Osteocyte (in vitro differentiated cells): ENCODE data around the gene TBC1D17. TPM values are rescaled to one million over a fixed set of nuclear protein-coding genes. Genes with fewer than 3 reads are reported as not detected.

Experiments
- DNase-seq: peaks from one replicate; pipeline ENCODE4 v3.0.0; 2021; ENCODE audit warnings: mixed read lengths; ENCODE audit not compliant: unreplicated experiment; ENCODE audit errors: extremely low spot score
- H3K27ac Mint-ChIP-seq: one replicate; pipeline ENCODE4 v1.8.0; 2021; ENCODE audit warnings: mild to moderate bottlenecking, mixed read lengths; ENCODE audit not compliant: unreplicated experiment
- H3K27me3 Mint-ChIP-seq: one replicate; pipeline ENCODE4 v1.8.0; 2021; ENCODE audit warnings: mixed read lengths; ENCODE audit not compliant: unreplicated experiment
- H3K36me3 Mint-ChIP-seq: one replicate; pipeline ENCODE4 v1.8.0; 2021; ENCODE audit warnings: mixed read lengths; ENCODE audit not compliant: unreplicated experiment
- H3K4me1 Mint-ChIP-seq: one replicate; pipeline ENCODE4 v1.8.0; 2021; ENCODE audit warnings: mixed read lengths; ENCODE audit not compliant: unreplicated experiment
- H3K4me3 Mint-ChIP-seq: one replicate; pipeline ENCODE4 v1.8.0; 2021; ENCODE audit warnings: mild to moderate bottlenecking, moderate library complexity, mixed read lengths; ENCODE audit not compliant: unreplicated experiment
- H3K9me3 Mint-ChIP-seq: one replicate; pipeline ENCODE4 v1.8.0; 2021; ENCODE audit warnings: mixed read lengths; ENCODE audit not compliant: unreplicated experiment
- microRNA-seq: library from miRNA; unstranded; fragments of <30 nt; microRNA quantifications from one replicate; pipeline ENCODE4 v1.1.0, GENCODE V29; 2020; ENCODE audit not compliant: unreplicated experiment
- total RNA-seq: library from RNA; stranded (reverse); gene quantifications from 2 replicates; pipeline ENCODE4 v1.2.1, GENCODE V29; 2021
- TF ChIP-seq, protein P1 (sequence below): fragments of 200-600 bp; sonication (generic); IDR thresholded peaks from 2 replicates; pipeline ENCODE4 v1.5.0; 2021; ENCODE audit warnings: antibody characterized with exemption, mild to moderate bottlenecking, moderate library complexity

TBC1D17 gene
- total RNA-seq, 1 donor from 2014 or later, result 71.9 TPM

DNA sequence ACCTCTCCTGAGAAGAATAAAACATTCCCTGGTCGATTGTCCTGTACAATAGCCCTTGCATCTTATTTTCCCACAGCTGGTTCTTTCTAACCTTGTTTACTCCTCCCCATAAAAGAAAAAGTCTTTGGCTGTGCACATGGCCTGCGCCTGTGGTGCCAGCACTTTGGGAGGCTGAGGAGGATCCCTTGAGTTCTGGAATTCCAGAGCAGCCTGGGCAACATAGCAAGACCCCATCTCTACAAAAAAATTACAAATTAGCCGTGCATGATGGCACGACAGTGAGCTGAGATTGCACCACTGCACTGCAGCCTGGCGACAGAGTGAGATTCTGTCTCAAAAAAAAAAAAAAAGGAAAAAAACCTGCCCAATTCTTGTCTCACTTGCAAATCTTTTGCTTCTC is 59.0 kb downstream of the TBC1D17 start:
- H3K4me3 Mint-ChIP-seq, result no peak overlapping the region
- H3K27ac Mint-ChIP-seq, result no peak overlapping the region
- no peaks in the 10 kb centered on the region for H3K9me3 Mint-ChIP-seq

DNA sequence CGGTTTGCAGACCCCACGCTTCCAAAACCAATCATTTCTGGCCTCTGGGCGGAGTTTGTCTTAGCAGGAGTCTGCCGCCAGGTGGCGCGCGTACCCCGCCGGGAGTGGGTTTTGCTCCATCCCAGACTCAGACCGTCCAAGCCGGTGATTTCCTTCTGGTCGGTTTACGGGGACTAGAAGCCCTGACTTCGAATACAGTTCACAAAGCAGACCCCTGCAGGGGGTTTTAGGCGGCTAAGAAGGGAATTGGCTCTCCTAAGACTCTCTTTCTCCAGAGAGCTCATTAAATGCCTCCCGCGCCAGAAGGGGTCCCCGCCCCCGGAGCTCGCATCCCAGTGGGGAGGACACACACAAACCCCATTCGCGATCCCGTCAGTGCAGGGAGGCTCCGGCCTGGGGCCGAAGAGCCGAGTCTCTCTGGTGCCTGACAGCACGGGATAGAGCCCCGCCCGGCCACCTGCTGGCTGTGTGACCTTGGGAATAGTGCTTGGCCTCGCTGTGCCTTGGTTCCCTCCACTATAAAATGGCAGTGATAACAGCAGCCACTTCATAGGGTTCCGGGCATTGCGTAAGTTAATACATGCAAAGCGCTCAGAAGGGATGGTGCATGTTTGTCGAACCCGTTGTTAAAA is 60.4 kb downstream of the TBC1D17 start:
- no peak overlapping the region for H3K4me3 Mint-ChIP-seq

More for the DNA sequence above, 59.0 kb downstream of the TBC1D17 start:
- no peak for DNase-seq
- Mint-ChIP-seq H3K36me3 (peaks cover 9% of the 10 kb centered on the region), H3K27me3 (no peaks in the 10 kb centered on the region), H3K4me1 (peaks cover 2% of the 10 kb centered on the region)
- TF ChIP-seq, protein P1, sequence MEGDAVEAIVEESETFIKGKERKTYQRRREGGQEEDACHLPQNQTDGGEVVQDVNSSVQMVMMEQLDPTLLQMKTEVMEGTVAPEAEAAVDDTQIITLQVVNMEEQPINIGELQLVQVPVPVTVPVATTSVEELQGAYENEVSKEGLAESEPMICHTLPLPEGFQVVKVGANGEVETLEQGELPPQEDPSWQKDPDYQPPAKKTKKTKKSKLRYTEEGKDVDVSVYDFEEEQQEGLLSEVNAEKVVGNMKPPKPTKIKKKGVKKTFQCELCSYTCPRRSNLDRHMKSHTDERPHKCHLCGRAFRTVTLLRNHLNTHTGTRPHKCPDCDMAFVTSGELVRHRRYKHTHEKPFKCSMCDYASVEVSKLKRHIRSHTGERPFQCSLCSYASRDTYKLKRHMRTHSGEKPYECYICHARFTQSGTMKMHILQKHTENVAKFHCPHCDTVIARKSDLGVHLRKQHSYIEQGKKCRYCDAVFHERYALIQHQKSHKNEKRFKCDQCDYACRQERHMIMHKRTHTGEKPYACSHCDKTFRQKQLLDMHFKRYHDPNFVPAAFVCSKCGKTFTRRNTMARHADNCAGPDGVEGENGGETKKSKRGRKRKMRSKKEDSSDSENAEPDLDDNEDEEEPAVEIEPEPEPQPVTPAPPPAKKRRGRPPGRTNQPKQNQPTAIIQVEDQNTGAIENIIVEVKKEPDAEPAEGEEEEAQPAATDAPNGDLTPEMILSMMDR, result no peak

More for the DNA sequence above, 60.4 kb downstream of the TBC1D17 start:
- DNase-seq, result peak; percentile 95
- H3K4me1 Mint-ChIP-seq, result peaks cover 2% of the 10 kb centered on the region
- H3K36me3 Mint-ChIP-seq, result peaks cover 3% of the 10 kb centered on the region
- TF ChIP-seq, protein P1, result peak; percentile 97
- H3K27me3 Mint-ChIP-seq, result peaks cover 4% of the 10 kb centered on the region
- no peak overlapping the region for H3K27ac Mint-ChIP-seq
- H3K9me3 Mint-ChIP-seq, result no peaks in the 10 kb centered on the region

Small RNAs within 50 kb of the gene (microRNA-seq; reads per million reads assigned to microRNA genes)
- gene MIR4749, result 6.0 reads per million, percentile 5 among the genes with 10 or more reads in this experiment
- not detected for gene MIR4750
- not detected for gene MIR6800

Other genes starting within 250 kb of the TBC1D17 start
- 67.4 and 67.7 TPM in 2 replicates for gene RRAS, start 237.6 kb upstream of the TBC1D17 start, total RNA-seq
- 74.9 and 81.9 TPM in 2 replicates for gene SCAF1, start 235.5 kb upstream of the TBC1D17 start, total RNA-seq
- gene IRF3, start 211.8 kb upstream of the TBC1D17 start, total RNA-seq, result 80.9 and 88.9 TPM in 2 replicates
- 23.6 and 29.3 TPM in 2 replicates for gene BCL2L12, start 211.8 kb upstream of the TBC1D17 start, total RNA-seq
- gene PRMT1, start 200.4 kb upstream of the TBC1D17 start, total RNA-seq, result 121 and 126 TPM in 2 replicates
- gene ADM5, start 188.1 kb upstream of the TBC1D17 start, total RNA-seq, result 0.73 and 1.5 TPM in 2 replicates
- 44.2 and 48.8 TPM in 2 replicates for gene CPT1C, start 186.6 kb upstream of the TBC1D17 start, total RNA-seq
- not detected in 2 replicates for gene TSKS, start 114.4 kb upstream of the TBC1D17 start, total RNA-seq
- gene AP2A1, start 110.7 kb upstream of the TBC1D17 start, total RNA-seq, result 130 and 133 TPM in 2 replicates
- gene FUZ, start 64.4 kb upstream of the TBC1D17 start, total RNA-seq, result 19.9 and 24.4 TPM in 2 replicates
- 56.1 and 58.1 TPM in 2 replicates for gene MED25, start 59.4 kb upstream of the TBC1D17 start, total RNA-seq
- 266 and 295 TPM in 2 replicates for gene PTOV1, start 26.5 kb upstream of the TBC1D17 start, total RNA-seq
- 68.3 and 76.4 TPM in 2 replicates for gene PNKP, start 10.1 kb upstream of the TBC1D17 start, total RNA-seq
- gene AKT1S1, start 347 bp upstream of the TBC1D17 start, total RNA-seq, result 59.7 and 61.2 TPM in 2 replicates
- gene IL4I1, start 19.2 kb downstream of the TBC1D17 start, total RNA-seq, result 0.55 TPM in 1 of 2 replicates, not detected in the other
- 20.1 and 22.0 TPM in 2 replicates for gene ATF5, start 51.5 kb downstream of the TBC1D17 start, total RNA-seq
- gene NUP62, start 51.8 kb downstream of the TBC1D17 start, total RNA-seq, result 57.7 and 65.1 TPM in 2 replicates
- not detected in 2 replicates for gene SIGLEC11, start 83.5 kb downstream of the TBC1D17 start, total RNA-seq
- 31.5 and 35.8 TPM in 2 replicates for gene VRK3, start 147.7 kb downstream of the TBC1D17 start, total RNA-seq
- gene ZNF473, start 148.3 kb downstream of the TBC1D17 start, total RNA-seq, result 9.8 and 10.4 TPM in 2 replicates